Chondrocyte (in vitro differentiated cells): ENCODE measurements around the gene HMCES. TPM values are rescaled to one million over a fixed set of nuclear protein-coding genes. Genes with fewer than 3 reads are reported as not detected.
"Not testable (repeated sequence)": the region's sequence is repeated elsewhere in the genome, so short reads cannot be mapped to it uniquely, and the experiment has no call there.

Experiments used
- DNase-seq: peaks from one replicate; pipeline ENCODE4 v3.0.0; 2021; ENCODE audit warnings: mixed read lengths, low spot score
- H3K27ac Mint-ChIP-seq: one replicate; pipeline ENCODE4 v1.8.0; 2021; ENCODE audit warnings: mild to moderate bottlenecking, moderate library complexity, mixed read lengths; ENCODE audit not compliant: unreplicated experiment
- H3K27me3 Mint-ChIP-seq: 2 replicates; pipeline ENCODE4 v1.8.0; 2021; ENCODE audit warnings: low read depth, mixed read lengths
- H3K36me3 Mint-ChIP-seq: 2 replicates; pipeline ENCODE4 v1.8.0; 2021; ENCODE audit warnings: low read depth, mixed read lengths
- H3K4me1 Mint-ChIP-seq: 2 replicates; pipeline ENCODE4 v1.8.0; 2021; ENCODE audit warnings: low read depth, mild to moderate bottlenecking, mixed read lengths
- H3K4me3 Mint-ChIP-seq: one replicate; pipeline ENCODE4 v1.8.0; 2021; ENCODE audit warnings: mild to moderate bottlenecking, moderate library complexity, mixed read lengths; ENCODE audit not compliant: unreplicated experiment
- H3K9me3 Mint-ChIP-seq: 2 replicates; pipeline ENCODE4 v1.8.0; 2021; ENCODE audit warnings: low read depth, mixed read lengths
- total RNA-seq: library from RNA; stranded (reverse); gene quantifications from 3 replicates; pipeline ENCODE4 v1.2.1, GENCODE V29; 2021
- TF ChIP-seq, protein P1 (sequence below): fragments of 200-600 bp; sonication (generic); IDR thresholded peaks from 2 replicates; pipeline ENCODE4 v1.5.0; 2021; ENCODE audit warnings: antibody characterized with exemption, mild to moderate bottlenecking, moderate library complexity

The HMCES gene
- total RNA-seq, 1 donor from 2014 or later = 25.9 TPM

DNA sequence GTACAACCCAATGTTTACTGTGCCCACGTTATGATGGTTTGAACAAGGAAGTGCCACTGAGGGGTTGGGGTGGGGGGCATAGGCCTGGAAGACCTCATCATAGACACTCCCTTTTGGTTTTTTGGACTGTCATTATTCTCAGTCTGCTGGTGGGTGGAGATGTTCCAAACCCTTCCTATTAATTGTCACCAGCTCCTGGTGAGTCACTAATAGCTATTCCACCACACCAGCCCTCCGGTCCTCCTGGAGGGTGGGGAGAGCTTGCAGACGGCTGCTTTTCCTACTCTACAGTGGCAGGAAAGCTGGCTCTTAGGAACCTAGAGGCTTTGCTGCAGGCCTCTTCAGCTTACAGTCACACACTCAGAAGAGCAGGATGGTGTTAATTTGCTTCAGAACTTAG is 38.2 kb upstream of the HMCES start:
- no peaks in the 10 kb centered on the region for H3K36me3 Mint-ChIP-seq
- no peak overlapping the region for H3K4me3 Mint-ChIP-seq
- no peak for DNase-seq
- H3K27me3 Mint-ChIP-seq = no peaks in the 10 kb centered on the region
- H3K9me3 Mint-ChIP-seq = no peaks in the 10 kb centered on the region
- TF ChIP-seq, protein P1, sequence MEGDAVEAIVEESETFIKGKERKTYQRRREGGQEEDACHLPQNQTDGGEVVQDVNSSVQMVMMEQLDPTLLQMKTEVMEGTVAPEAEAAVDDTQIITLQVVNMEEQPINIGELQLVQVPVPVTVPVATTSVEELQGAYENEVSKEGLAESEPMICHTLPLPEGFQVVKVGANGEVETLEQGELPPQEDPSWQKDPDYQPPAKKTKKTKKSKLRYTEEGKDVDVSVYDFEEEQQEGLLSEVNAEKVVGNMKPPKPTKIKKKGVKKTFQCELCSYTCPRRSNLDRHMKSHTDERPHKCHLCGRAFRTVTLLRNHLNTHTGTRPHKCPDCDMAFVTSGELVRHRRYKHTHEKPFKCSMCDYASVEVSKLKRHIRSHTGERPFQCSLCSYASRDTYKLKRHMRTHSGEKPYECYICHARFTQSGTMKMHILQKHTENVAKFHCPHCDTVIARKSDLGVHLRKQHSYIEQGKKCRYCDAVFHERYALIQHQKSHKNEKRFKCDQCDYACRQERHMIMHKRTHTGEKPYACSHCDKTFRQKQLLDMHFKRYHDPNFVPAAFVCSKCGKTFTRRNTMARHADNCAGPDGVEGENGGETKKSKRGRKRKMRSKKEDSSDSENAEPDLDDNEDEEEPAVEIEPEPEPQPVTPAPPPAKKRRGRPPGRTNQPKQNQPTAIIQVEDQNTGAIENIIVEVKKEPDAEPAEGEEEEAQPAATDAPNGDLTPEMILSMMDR = no peak
- peaks cover 16% of the 10 kb centered on the region for H3K4me1 Mint-ChIP-seq
- H3K27ac Mint-ChIP-seq = no peak overlapping the region

DNA sequence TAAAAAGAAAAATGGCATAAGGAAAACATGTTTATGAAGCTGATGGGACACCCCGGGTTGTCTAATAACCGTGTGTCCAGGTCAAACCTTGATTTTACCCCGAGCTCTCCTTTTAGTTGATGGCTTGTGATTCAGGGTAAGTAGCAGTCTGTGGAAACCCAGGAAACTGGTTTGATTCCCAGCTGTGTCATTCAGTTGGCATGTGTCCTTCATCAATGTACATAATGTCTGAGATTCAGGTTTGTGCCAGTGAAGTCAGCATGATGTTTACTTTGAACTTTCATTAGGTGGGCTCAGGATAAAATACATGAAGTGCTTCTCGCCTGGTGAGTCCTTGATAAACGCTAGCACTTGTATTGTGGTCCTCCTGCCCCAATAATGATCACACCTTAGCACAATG is 33.5 kb upstream of the HMCES start:
- Mint-ChIP-seq H3K4me1 (peaks cover 35% of the 10 kb centered on the region), H3K27ac (peak overlapping the region; percentile 53), H3K9me3 (no peaks in the 10 kb centered on the region), H3K36me3 (no peaks in the 10 kb centered on the region), H3K4me3 (no peak overlapping the region), H3K27me3 (no peaks in the 10 kb centered on the region)
- TF ChIP-seq, protein P1 = no peak
- DNase-seq = no peak

GRCh38 chr3:129245641-129246306 is 32.9 kb upstream of the HMCES start:
- TF ChIP-seq, protein P1 = peak; percentile 97
- not testable (repeated sequence) for DNase-seq, H3K4me3 Mint-ChIP-seq, H3K36me3 Mint-ChIP-seq, H3K9me3 Mint-ChIP-seq, H3K27me3 Mint-ChIP-seq
- Mint-ChIP-seq H3K27ac (peak overlapping the region; percentile 53), H3K4me1 (peaks cover 35% of the 10 kb centered on the region)

DNA sequence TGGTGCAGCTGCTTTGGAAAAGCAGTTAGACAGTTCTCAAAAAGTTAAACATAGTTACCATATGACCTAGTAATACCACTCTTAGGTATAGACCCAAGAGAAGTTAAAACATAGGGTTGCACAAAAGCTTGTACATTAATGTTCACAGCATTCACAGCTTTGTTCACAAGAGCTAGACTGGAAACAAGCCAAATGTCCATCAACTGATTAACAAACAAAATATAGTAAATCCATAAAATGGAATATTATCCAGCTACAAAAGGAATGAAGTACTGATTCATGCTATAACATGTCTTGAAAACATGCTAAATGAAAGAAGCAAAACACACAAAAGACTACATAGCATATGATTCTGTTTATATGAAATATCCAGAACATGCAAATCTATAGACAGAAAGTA is 32.0 kb upstream of the HMCES start:
- TF ChIP-seq, protein P1 = no peak
- H3K9me3 Mint-ChIP-seq = no peaks in the 10 kb centered on the region
- no peaks in the 10 kb centered on the region for H3K27me3 Mint-ChIP-seq
- peaks cover 39% of the 10 kb centered on the region for H3K4me1 Mint-ChIP-seq
- no peak overlapping the region for H3K4me3 Mint-ChIP-seq
- peaks cover 2% of the 10 kb centered on the region for H3K36me3 Mint-ChIP-seq
- no peak for DNase-seq
- no peak overlapping the region for H3K27ac Mint-ChIP-seq

DNA sequence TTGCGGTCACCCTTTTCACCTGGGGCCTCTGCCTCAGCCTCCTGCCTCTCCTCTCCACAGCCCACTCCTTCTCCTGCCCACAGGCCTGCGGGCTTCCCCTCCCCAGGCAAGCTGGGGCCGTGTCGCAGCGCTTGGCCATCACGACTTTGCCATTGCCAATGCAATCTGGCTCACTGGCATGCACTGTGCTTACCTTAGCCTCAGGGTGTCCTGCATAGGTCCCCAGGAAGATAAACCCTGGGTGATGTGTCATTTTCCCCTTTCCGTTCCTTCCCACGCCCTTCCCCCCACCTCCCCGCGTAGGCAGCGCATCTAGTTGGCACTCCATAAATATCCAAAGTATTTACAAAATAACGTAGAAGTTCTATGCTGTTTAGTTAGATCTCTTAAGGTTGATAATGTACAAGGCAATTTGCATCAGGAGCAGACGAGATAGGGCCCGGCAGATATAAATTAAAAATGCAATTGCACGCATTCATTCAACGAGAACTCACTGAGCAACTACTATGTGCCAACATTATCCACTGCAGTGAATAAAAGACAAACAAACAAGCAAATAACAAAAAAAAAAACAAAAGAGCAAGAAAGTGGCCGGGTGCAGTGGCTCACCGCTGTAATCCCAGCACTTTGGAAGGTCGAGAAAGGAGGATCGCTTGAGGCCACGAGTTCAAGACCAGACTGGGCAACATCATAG is 30.2 kb upstream of the HMCES start:
- TF ChIP-seq, protein P1 = no peak
- peak overlapping the region; percentile 94 for H3K4me3 Mint-ChIP-seq
- peaks cover 13% of the 10 kb centered on the region for H3K36me3 Mint-ChIP-seq
- H3K27me3 Mint-ChIP-seq = no peaks in the 10 kb centered on the region
- no peak for DNase-seq
- H3K9me3 Mint-ChIP-seq = no peaks in the 10 kb centered on the region
- H3K27ac Mint-ChIP-seq = peak overlapping the region; percentile 99
- H3K4me1 Mint-ChIP-seq = peaks cover 49% of the 10 kb centered on the region
